HepG2 (cell line): ENCODE measurements around the gene FALEC. TPM values are rescaled to one million over a fixed set of nuclear protein-coding genes. Genes with fewer than 3 reads are reported as not detected.

Source experiments
- ATAC-seq: fragments of 200-7000 bp; cut with Tn5 transposase; 3 replicates; pipeline ENCODE4 v1.9.1; 2020; ENCODE audit warnings: mild to moderate bottlenecking, moderate library complexity
- BruUV-seq: library from RNA; stranded (reverse); fragments of 400-500 nt; replicated peaks from 2 replicates; lab custom pipeline; 2021; lab: Mats Ljungman, UMichigan
- CTCF ChIA-PET: fragments of 300-600 bp; formaldehyde crosslinking; extraction: SDS; loops from one replicate; lab custom pipeline; 2021; ENCODE audit warnings: low total read pairs, inconsistent platforms, low intra/inter-chr PET ratio; lab: Yijun Ruan, JAX
- POLR2A ChIA-PET: fragments of 350-600 bp; sonication (Branson Sonifier 250); formaldehyde crosslinking; loops from one replicate; lab custom pipeline; 2020; ENCODE audit warnings: antibody characterized with exemption, inconsistent platforms; lab: Yijun Ruan, JAX
- DNase-seq: peaks from one replicate; pipeline ENCODE4 v3.0.0-alpha.2; 2015; ENCODE audit warnings: low spot score
- FAIRE-seq: peaks from 3 replicates; lab custom pipeline; 2011; peaks lifted over from hg19 to GRCh38; lab: Jason Lieb, UNC
- H2AFZ ChIP-seq: one replicate; pipeline ENCODE4 v1.6.1; 2011; ENCODE audit warnings: low read length, inconsistent platforms
- H3K27ac ChIP-seq: fragments of 300-600 bp; 3 replicates; pipeline ENCODE4 v1.8.0; 2011; ENCODE audit warnings: mixed run types, mild to moderate bottlenecking, mixed read lengths, low read length, inconsistent platforms; ENCODE audit not compliant: insufficient read depth; ENCODE audit errors: extremely low read length
- H3K27me3 ChIP-seq, 2 experiments: fragments of 200-600 bp in 1 of 2; 2 replicates in 1 of 2; 3 replicates in 1 of 2; pipeline versions ENCODE4 v1.6.0 to v1.8.0; 2011; ENCODE audit warnings: low read length in 2 of 2, mild to moderate bottlenecking in 2 of 2, moderate library complexity in 2 of 2, inconsistent platforms in 1 of 2; ENCODE audit not compliant: insufficient read depth in 2 of 2, control insufficient read depth in 1 of 2
- H3K36me3 ChIP-seq, 2 experiments: fragments of 200-600 bp in 1 of 2; replicated peaks in 1 of 2; 2 replicates in 1 of 2; 3 replicates in 1 of 2; pipeline versions ENCODE4 v1.5.1 to v1.8.0; 2011; ENCODE audit warnings: low read length in 2 of 2, inconsistent platforms in 1 of 2; ENCODE audit not compliant: insufficient read depth in 2 of 2, control insufficient read depth in 1 of 2
- H3K4me1 ChIP-seq: 2 replicates; pipeline ENCODE4 v1.5.1; 2012; ENCODE audit warnings: low read length, inconsistent platforms; ENCODE audit not compliant: insufficient read depth
- H3K4me2 ChIP-seq: 2 replicates; pipeline ENCODE4 v1.6.0; 2011; ENCODE audit warnings: low read depth, low read length, inconsistent platforms
- H3K4me3 ChIP-seq, 3 experiments: fragments of 200-600 bp in 1 of 3; sonication (generic), shearing (Covaris generic) in 1 of 3; replicated peaks in 1 of 3; 2 replicates each; pipeline ENCODE4 v1.5.1; 2011 to 2016; ENCODE audit warnings: low read length in 3 of 3, inconsistent platforms in 2 of 3, low read depth in 2 of 3, mild to moderate bottlenecking in 2 of 3, control low read depth in 1 of 3, mixed read lengths in 1 of 3; ENCODE audit not compliant: insufficient read depth in 1 of 3
- H3K79me2 ChIP-seq: one replicate; pipeline ENCODE4 v1.6.1; 2011; ENCODE audit warnings: low read length, inconsistent platforms; ENCODE audit not compliant: insufficient read depth
- H3K9ac ChIP-seq: 2 replicates; pipeline ENCODE4 v1.6.0; 2011; ENCODE audit warnings: mild to moderate bottlenecking, low read depth, low read length, inconsistent platforms; ENCODE audit not compliant: insufficient read depth
- H3K9me3 ChIP-seq: 2 replicates; pipeline ENCODE4 v1.5.1; 2012; ENCODE audit warnings: mild to moderate bottlenecking, low read length
- H4K20me1 ChIP-seq: 2 replicates; pipeline ENCODE4 v1.6.0; 2011; ENCODE audit warnings: inconsistent platforms, mild to moderate bottlenecking, low read length, moderate library complexity; ENCODE audit not compliant: insufficient read depth
- BCL6 ChIP-seq: IDR thresholded peaks from 2 replicates; pipeline ENCODE4 v1.6.1; 2016; ENCODE audit warnings: missing genetic modification reagents, missing compliant biosample characterization
- HNF1B ChIP-seq: sonication (generic); formaldehyde crosslinking; IDR thresholded peaks from 2 replicates; pipeline ENCODE4 v1.5.1; 2020; ENCODE audit warnings: mild to moderate bottlenecking, moderate library complexity, missing genetic modification reagents
- JUND ChIP-seq: sonication (generic); formaldehyde crosslinking; IDR thresholded peaks from 2 replicates; pipeline ENCODE4 v1.8.0; 2022; ENCODE audit warnings: mild to moderate bottlenecking, missing genetic modification reagents
- KAT7 ChIP-seq: IDR thresholded peaks from 2 replicates; pipeline ENCODE4 v1.6.1; 2018; ENCODE audit warnings: borderline replicate concordance, missing compliant biosample characterization
- MED8 ChIP-seq: sonication (generic); formaldehyde crosslinking; IDR thresholded peaks from 2 replicates; pipeline ENCODE4 v1.8.1; 2023; ENCODE audit warnings: mild to moderate bottlenecking, missing genetic modification reagents; ENCODE audit not compliant: insufficient replicate concordance
- MLX ChIP-seq: IDR thresholded peaks from 2 replicates; pipeline ENCODE4 v1.6.1; 2016
- POGZ ChIP-seq: sonication (generic); formaldehyde crosslinking; IDR thresholded peaks from 2 replicates; pipeline ENCODE4 v1.4.0; 2020; ENCODE audit warnings: mild to moderate bottlenecking, missing genetic modification reagents
- RXRA ChIP-seq: sonication (generic); formaldehyde crosslinking; IDR thresholded peaks from 2 replicates; pipeline ENCODE4 v1.5.1; 2020; ENCODE audit warnings: missing genetic modification reagents
- SIX4 ChIP-seq: sonication (generic); formaldehyde crosslinking; IDR thresholded peaks from 2 replicates; pipeline ENCODE4 v1.4.0; 2020; ENCODE audit warnings: missing genetic modification reagents
- ZBTB49 ChIP-seq: sonication (generic); formaldehyde crosslinking; IDR thresholded peaks from 2 replicates; pipeline ENCODE4 v1.4.0; 2020; ENCODE audit warnings: missing genetic modification reagents, borderline replicate concordance
- ZFP36L2 ChIP-seq: sonication (generic); formaldehyde crosslinking; IDR thresholded peaks from 2 replicates; pipeline ENCODE4 v1.4.0; 2020; ENCODE audit warnings: missing genetic modification reagents
- ZMYM2 ChIP-seq: sonication (generic); formaldehyde crosslinking; IDR thresholded peaks from 2 replicates; pipeline ENCODE4 v1.8.0; 2022; ENCODE audit warnings: mild to moderate bottlenecking, missing genetic modification reagents
- ZNF761 ChIP-seq: sonication (generic); formaldehyde crosslinking; conservative IDR thresholded peaks from 2 replicates; pipeline ENCODE4 v1.4.0; 2020; ENCODE audit warnings: mild to moderate bottlenecking, missing genetic modification reagents
- WGBS: methylation state at CpG from one replicate; pipeline ENCODE4 v1.1.6; 2017; ENCODE audit warnings: low lambda C conversion rate; 5-methylcytosine and 5-hydroxymethylcytosine counted together
- in situ Hi-C: cut with HindIII; loops from 2 replicates; pipeline ENCODE4 v1.10.0; 2017; ENCODE audit warnings: low pct_unique_long_range_greater_than_20kb; ENCODE audit not compliant: extremely low pct_ligation_motif_present
- intact Hi-C: fragments of 100-400 bp; cut with micrococcal nuclease; formaldehyde crosslinking; loops from one replicate; pipeline ENCODE4 v1.10.0; 2022; ENCODE audit not compliant: unreplicated experiment
- polyA plus RNA-seq, 8 experiments: library from polyadenylated mRNA; depleted of rRNA in 3 of 8; stranded (reverse) in 7 of 8; unstranded in 1 of 8; fragments of >200 nt; fragmentation: Illumina TruSeq in 4 of 8; extraction: Trizol in 4 of 8; gene quantifications; 2 replicates each; pipeline versions ENCODE4 v1.2.1 to v1.2.3, GENCODE V29; 2011 to 2016; ENCODE audit warnings: low read depth in 4 of 8, missing spikeins in 1 of 8, mixed read lengths in 1 of 8; ENCODE audit not compliant: insufficient read depth in 1 of 8
- total RNA-seq, 5 experiments: library from RNA; depleted of rRNA; stranded (reverse); fragments of >200 nt; fragmentation: Illumina TruSeq; extraction: Trizol; gene quantifications; 2 replicates each; pipeline ENCODE4 v1.2.3, GENCODE V29; 2016; ENCODE audit warnings: low read depth in 1 of 5

FALEC gene
- total and polyA plus RNA-seq, 2 of the 13 experiments (the other 11 are each of a cell fraction or from before 2014, with no cell fraction given), result 0.33 to 0.71 TPM

DNA sequence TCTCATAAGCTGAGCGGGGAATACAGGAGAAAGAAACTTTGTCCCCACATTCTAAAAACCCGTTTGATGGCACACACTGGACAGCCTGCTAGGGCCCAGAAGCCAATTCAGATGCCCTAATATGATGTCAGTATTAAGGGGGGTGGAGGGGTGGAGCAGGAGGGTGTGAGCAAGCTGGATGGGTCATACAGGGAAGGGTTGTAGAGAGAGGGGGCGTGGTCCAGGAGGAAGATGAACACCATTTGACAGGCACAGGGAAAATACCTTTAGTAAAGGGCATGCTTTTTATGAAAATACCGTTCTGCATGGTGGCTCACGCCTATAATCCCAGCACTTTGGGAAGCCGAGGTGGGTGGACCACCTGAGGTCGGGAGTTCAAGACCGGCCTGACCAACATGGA lies 22.4 kb upstream of the FALEC start:
- Histone ChIP-seq H3K27ac (no peak overlapping the region), H3K4me3 (no peak overlapping the region)
- TF ChIP-seq ZBTB49 (CRISPR knock-in tag) (no peak), MED8 (CRISPR knock-in tag) (no peak), ZMYM2 (CRISPR knock-in tag) (no peak), ZNF761 (CRISPR knock-in tag) (no peak), ZFP36L2 (CRISPR knock-in tag) (no peak), RXRA (no peak), HNF1B (no peak), KAT7 (no peak), MLX (CRISPR knock-in tag) (no peak), JUND (CRISPR knock-in tag) (no peak), SIX4 (CRISPR knock-in tag) (no peak), POGZ (CRISPR knock-in tag) (no peak), BCL6 (no peak)
- TF ChIP-seq, all 625 proteins: peak for 0
- intact Hi-C loops, result no loop called here
- Histone ChIP-seq H3K36me3 (peaks cover 14 to 48% of the 10 kb centered on the region in 2 experiments), H2AFZ (no peak overlapping the region), H3K79me2 (peaks cover 1% of the 10 kb centered on the region), H3K4me2 (no peak overlapping the region), H3K9ac (no peak overlapping the region), H3K4me1 (peaks cover 8% of the 10 kb centered on the region), H3K9me3 (no peaks in the 10 kb centered on the region), H4K20me1 (no peaks in the 10 kb centered on the region), H3K27me3 (no peaks in the 10 kb centered on the region)
- ChIA-PET CTCF (no interaction called here), POLR2A (no interaction called here)
- ATAC-seq (no peak), DNase-seq (no peak), FAIRE-seq (no peak)
- in situ Hi-C loops, result no loop called here
- 96% methylated on average over 8 of the region's 8 CpGs for WGBS
- no TSS peak for BruUV-seq
